ENCODE measurements around the gene INO80D.

DNA sequence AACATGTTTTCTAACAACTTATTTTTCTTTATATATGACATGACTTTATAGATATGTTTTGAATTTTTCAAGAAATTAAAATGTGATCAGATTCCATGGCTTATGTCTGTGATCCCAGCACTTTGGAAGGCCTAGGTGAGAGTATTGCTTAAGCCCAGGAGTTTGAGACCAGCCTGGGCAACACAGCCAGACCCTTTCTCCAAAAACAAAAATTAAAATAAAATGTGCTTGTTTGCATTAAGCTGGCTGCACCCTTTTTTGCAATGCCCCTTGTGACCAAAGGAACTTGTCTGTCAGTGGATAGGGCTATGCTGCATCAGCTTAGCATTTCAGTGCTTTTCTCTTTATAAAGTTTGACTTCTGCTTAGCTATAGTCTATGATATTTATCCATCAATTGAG is 2.3 kb upstream of the INO80D start:
- TF ChIP-seq ZNF70 (CRISPR knock-in tag; IDR thresholded peaks at IDR 0.05) (no peak), ISL1 (CRISPR knock-in tag; IDR thresholded peaks at IDR 0.05) (no peak), ESRRG (CRISPR knock-in tag; IDR thresholded peaks at IDR 0.05) (no peak), ARNTL (CRISPR knock-in tag; IDR thresholded peaks at IDR 0.05; ENCODE audit: borderline replicate concordance, low read depth) (no peak), ZNF8 (CRISPR knock-in tag; IDR thresholded peaks at IDR 0.05) (no peak), ZFP3 (CRISPR knock-in tag; IDR thresholded peaks at IDR 0.05) (no peak), ZC3H10 (CRISPR knock-in tag; IDR thresholded peaks at IDR 0.05) (no peak)
- TF ChIP-seq, protein P1, sequence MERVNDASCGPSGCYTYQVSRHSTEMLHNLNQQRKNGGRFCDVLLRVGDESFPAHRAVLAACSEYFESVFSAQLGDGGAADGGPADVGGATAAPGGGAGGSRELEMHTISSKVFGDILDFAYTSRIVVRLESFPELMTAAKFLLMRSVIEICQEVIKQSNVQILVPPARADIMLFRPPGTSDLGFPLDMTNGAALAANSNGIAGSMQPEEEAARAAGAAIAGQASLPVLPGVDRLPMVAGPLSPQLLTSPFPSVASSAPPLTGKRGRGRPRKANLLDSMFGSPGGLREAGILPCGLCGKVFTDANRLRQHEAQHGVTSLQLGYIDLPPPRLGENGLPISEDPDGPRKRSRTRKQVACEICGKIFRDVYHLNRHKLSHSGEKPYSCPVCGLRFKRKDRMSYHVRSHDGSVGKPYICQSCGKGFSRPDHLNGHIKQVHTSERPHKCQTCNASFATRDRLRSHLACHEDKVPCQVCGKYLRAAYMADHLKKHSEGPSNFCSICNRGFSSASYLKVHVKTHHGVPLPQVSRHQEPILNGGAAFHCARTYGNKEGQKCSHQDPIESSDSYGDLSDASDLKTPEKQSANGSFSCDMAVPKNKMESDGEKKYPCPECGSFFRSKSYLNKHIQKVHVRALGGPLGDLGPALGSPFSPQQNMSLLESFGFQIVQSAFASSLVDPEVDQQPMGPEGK (CRISPR knock-in tag; IDR thresholded peaks at IDR 0.05; ENCODE audit: borderline replicate concordance) = no peak
- TF ChIP-seq, protein P2, sequence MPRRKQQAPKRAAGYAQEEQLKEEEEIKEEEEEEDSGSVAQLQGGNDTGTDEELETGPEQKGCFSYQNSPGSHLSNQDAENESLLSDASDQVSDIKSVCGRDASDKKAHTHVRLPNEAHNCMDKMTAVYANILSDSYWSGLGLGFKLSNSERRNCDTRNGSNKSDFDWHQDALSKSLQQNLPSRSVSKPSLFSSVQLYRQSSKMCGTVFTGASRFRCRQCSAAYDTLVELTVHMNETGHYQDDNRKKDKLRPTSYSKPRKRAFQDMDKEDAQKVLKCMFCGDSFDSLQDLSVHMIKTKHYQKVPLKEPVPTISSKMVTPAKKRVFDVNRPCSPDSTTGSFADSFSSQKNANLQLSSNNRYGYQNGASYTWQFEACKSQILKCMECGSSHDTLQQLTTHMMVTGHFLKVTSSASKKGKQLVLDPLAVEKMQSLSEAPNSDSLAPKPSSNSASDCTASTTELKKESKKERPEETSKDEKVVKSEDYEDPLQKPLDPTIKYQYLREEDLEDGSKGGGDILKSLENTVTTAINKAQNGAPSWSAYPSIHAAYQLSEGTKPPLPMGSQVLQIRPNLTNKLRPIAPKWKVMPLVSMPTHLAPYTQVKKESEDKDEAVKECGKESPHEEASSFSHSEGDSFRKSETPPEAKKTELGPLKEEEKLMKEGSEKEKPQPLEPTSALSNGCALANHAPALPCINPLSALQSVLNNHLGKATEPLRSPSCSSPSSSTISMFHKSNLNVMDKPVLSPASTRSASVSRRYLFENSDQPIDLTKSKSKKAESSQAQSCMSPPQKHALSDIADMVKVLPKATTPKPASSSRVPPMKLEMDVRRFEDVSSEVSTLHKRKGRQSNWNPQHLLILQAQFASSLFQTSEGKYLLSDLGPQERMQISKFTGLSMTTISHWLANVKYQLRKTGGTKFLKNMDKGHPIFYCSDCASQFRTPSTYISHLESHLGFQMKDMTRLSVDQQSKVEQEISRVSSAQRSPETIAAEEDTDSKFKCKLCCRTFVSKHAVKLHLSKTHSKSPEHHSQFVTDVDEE (CRISPR knock-in tag; IDR thresholded peaks at IDR 0.05) = no peak
- TF ChIP-seq, protein P3, sequence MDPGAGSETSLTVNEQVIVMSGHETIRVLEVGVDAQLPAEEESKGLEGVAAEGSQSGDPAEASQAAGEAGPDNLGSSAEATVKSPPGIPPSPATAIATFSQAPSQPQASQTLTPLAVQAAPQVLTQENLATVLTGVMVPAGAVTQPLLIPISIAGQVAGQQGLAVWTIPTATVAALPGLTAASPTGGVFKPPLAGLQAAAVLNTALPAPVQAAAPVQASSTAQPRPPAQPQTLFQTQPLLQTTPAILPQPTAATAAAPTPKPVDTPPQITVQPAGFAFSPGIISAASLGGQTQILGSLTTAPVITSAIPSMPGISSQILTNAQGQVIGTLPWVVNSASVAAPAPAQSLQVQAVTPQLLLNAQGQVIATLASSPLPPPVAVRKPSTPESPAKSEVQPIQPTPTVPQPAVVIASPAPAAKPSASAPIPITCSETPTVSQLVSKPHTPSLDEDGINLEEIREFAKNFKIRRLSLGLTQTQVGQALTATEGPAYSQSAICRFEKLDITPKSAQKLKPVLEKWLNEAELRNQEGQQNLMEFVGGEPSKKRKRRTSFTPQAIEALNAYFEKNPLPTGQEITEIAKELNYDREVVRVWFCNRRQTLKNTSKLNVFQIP (CRISPR knock-in tag; IDR thresholded peaks at IDR 0.05; ENCODE audit: borderline replicate concordance, low read depth) = no peak
- TF ChIP-seq, protein P4, sequence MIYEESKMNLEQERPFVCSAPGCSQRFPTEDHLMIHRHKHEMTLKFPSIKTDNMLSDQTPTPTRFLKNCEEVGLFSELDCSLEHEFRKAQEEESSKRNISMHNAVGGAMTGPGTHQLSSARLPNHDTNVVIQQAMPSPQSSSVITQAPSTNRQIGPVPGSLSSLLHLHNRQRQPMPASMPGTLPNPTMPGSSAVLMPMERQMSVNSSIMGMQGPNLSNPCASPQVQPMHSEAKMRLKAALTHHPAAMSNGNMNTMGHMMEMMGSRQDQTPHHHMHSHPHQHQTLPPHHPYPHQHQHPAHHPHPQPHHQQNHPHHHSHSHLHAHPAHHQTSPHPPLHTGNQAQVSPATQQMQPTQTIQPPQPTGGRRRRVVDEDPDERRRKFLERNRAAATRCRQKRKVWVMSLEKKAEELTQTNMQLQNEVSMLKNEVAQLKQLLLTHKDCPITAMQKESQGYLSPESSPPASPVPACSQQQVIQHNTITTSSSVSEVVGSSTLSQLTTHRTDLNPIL (CRISPR knock-in tag; IDR thresholded peaks at IDR 0.05; ENCODE audit: low read depth) = no peak

All from SK-N-SH treated with all-trans-retinoic acid at 6 μM for 48 hours (cell line).